WTC11 (cell line): Measurements from ENCODE around the gene SFXN1. TPM values are rescaled to one million over a fixed set of nuclear protein-coding genes. Genes with fewer than 3 reads are reported as not detected.

Experiments used
- ATAC-seq: fragments of 200-7000 bp; cut with Tn5 transposase; 2 replicates; pipeline ENCODE4 v1.10.0; 2021; ENCODE audit warnings: mild to moderate bottlenecking, moderate library complexity
- CTCF ChIA-PET: fragments of 300-600 bp; sonication (Branson Sonifier 250); formaldehyde crosslinking; loops from one replicate; lab custom pipeline; 2021; ENCODE audit warnings: antibody characterized with exemption; lab: Charles Lee
- POLR2A ChIA-PET: fragments of 350-600 bp; sonication (Branson Sonifier 250); formaldehyde crosslinking; loops from one replicate; lab custom pipeline; 2021; ENCODE audit warnings: antibody characterized with exemption; lab: Charles Lee
- DNase-seq: peaks from one replicate; pipeline ENCODE4 v3.0.0; 2021; ENCODE audit warnings: low spot score
- H3K27ac Mint-ChIP-seq: 2 replicates; pipeline ENCODE4 v1.8.0; 2021; ENCODE audit warnings: mixed read lengths
- H3K27me3 Mint-ChIP-seq: 2 replicates; pipeline ENCODE4 v1.8.0; 2021; ENCODE audit warnings: low read depth, mild to moderate bottlenecking, moderate library complexity, mixed read lengths
- H3K36me3 Mint-ChIP-seq: 2 replicates; pipeline ENCODE4 v1.8.0; 2021; ENCODE audit warnings: mixed read lengths
- H3K4me1 Mint-ChIP-seq: 2 replicates; pipeline ENCODE4 v1.8.0; 2022; ENCODE audit warnings: mixed read lengths
- H3K4me3 Mint-ChIP-seq: 2 replicates; pipeline ENCODE4 v1.8.0; 2021; ENCODE audit warnings: mild to moderate bottlenecking, moderate library complexity, mixed read lengths
- H3K9me3 Mint-ChIP-seq: 2 replicates; pipeline ENCODE4 v1.8.0; 2021; ENCODE audit warnings: mixed read lengths
- CREB1 ChIP-seq: sonication (generic); formaldehyde crosslinking; IDR thresholded peaks from 2 replicates; pipeline ENCODE4 v1.8.0; 2023; ENCODE audit warnings: mild to moderate bottlenecking, missing genetic modification reagents
- CREM ChIP-seq: sonication (generic); formaldehyde crosslinking; IDR thresholded peaks from 2 replicates; pipeline ENCODE4 v1.8.1; 2022; ENCODE audit warnings: mild to moderate bottlenecking, missing genetic modification reagents, moderate library complexity
- CTCF ChIP-seq: fragments of 200-600 bp; IDR thresholded peaks from 2 replicates; pipeline ENCODE4 v1.8.0; 2022; ENCODE audit warnings: antibody characterized with exemption
- E2F5 ChIP-seq: sonication (generic); formaldehyde crosslinking; IDR thresholded peaks from 2 replicates; pipeline ENCODE4 v1.8.1; 2022; ENCODE audit warnings: mild to moderate bottlenecking, moderate library complexity, missing genetic modification reagents
- ELF4 ChIP-seq: sonication (generic); formaldehyde crosslinking; IDR thresholded peaks from 2 replicates; pipeline ENCODE4 v1.8.1; 2022; ENCODE audit warnings: low read depth, mild to moderate bottlenecking, moderate library complexity, missing genetic modification reagents
- FOXP1 ChIP-seq: sonication (generic); formaldehyde crosslinking; IDR thresholded peaks from 2 replicates; pipeline ENCODE4 v1.8.0; 2022; ENCODE audit warnings: missing genetic modification reagents, mild to moderate bottlenecking, moderate library complexity, borderline replicate concordance
- HMGA2 ChIP-seq: fragments of 250-450 bp; sonication (Bioruptor Pico); IDR thresholded peaks from 2 replicates; pipeline ENCODE4 v1.4.0; 2021; ENCODE audit warnings: mild to moderate bottlenecking, moderate library complexity
- IRF2 ChIP-seq: sonication (generic); formaldehyde crosslinking; IDR thresholded peaks from 2 replicates; pipeline ENCODE4 v1.8.0; 2022; ENCODE audit warnings: low read depth, missing genetic modification reagents, borderline replicate concordance
- NFE2L1 ChIP-seq: sonication (generic); formaldehyde crosslinking; IDR thresholded peaks from 2 replicates; pipeline ENCODE4 v1.8.1; 2023; ENCODE audit warnings: missing genetic modification reagents
- SP1 ChIP-seq: sonication (generic); formaldehyde crosslinking; conservative IDR thresholded peaks from 2 replicates; pipeline ENCODE4 v1.8.1; 2022; ENCODE audit warnings: missing genetic modification reagents
- USF1 ChIP-seq: sonication (generic); formaldehyde crosslinking; IDR thresholded peaks from 2 replicates; pipeline ENCODE4 v1.8.0; 2022; ENCODE audit warnings: mild to moderate bottlenecking, missing genetic modification reagents
- USF2 ChIP-seq: sonication (generic); formaldehyde crosslinking; IDR thresholded peaks from 2 replicates; pipeline ENCODE4 v1.8.1; 2023; ENCODE audit warnings: mild to moderate bottlenecking, missing genetic modification reagents, moderate library complexity
- ZBTB21 ChIP-seq: sonication (generic); formaldehyde crosslinking; IDR thresholded peaks from 2 replicates; pipeline ENCODE4 v1.8.1; 2023; ENCODE audit warnings: mild to moderate bottlenecking, missing genetic modification reagents, borderline replicate concordance
- ZNF219 ChIP-seq: sonication (generic); formaldehyde crosslinking; IDR thresholded peaks from 2 replicates; pipeline ENCODE4 v1.8.0; 2023; ENCODE audit warnings: missing genetic modification reagents, mild to moderate bottlenecking, borderline replicate concordance
- ZNF512 ChIP-seq: sonication (generic); formaldehyde crosslinking; IDR thresholded peaks from 2 replicates; pipeline ENCODE4 v1.8.1; 2022; ENCODE audit warnings: missing genetic modification reagents, borderline replicate concordance
- ZNF671 ChIP-seq: fragments of 250-450 bp; sonication (Bioruptor Pico); IDR thresholded peaks from 2 replicates; pipeline ENCODE4 v1.8.0; 2021; ENCODE audit warnings: mild to moderate bottlenecking
- total RNA-seq: library from RNA; stranded (reverse); gene quantifications from 3 replicates; pipeline ENCODE4 v1.2.3, GENCODE V29; 2021
- TF ChIP-seq, protein P1 (sequence below): sonication (generic); formaldehyde crosslinking; IDR thresholded peaks from 2 replicates; pipeline ENCODE4 v1.8.0; 2022; ENCODE audit warnings: mild to moderate bottlenecking, missing genetic modification reagents
- TF ChIP-seq, protein P2 (sequence below): sonication (generic); formaldehyde crosslinking; IDR thresholded peaks from 2 replicates; pipeline ENCODE4 v1.8.1; 2022; ENCODE audit warnings: mild to moderate bottlenecking, missing genetic modification reagents, moderate library complexity, borderline replicate concordance
- TF ChIP-seq, protein P3 (sequence below): fragments of 250-450 bp; sonication (Bioruptor Pico); IDR thresholded peaks from 2 replicates; pipeline ENCODE4 v1.9.0; 2021; ENCODE audit warnings: moderate library complexity, mild to moderate bottlenecking, inconsistent platforms, borderline replicate concordance
- TF ChIP-seq, protein P4 (sequence below): fragments of 250-450 bp; sonication (Bioruptor Pico); IDR thresholded peaks from 2 replicates; pipeline ENCODE4 v2.1.2; 2022; ENCODE audit warnings: mild to moderate bottlenecking, moderate library complexity

SFXN1 gene
- total RNA-seq, 1 experiment from 2014 or later: 82.9 TPM

GRCh38 chr5:175513297-175513696 lies 34.9 kb downstream of the SFXN1 start (continued):
- TF ChIP-seq IRF2 (CRISPR knock-in tag) (no peak), ZNF219 (no peak), NFE2L1 (CRISPR knock-in tag) (no peak), CREM (CRISPR knock-in tag) (no peak), ZNF671 (CRISPR knock-in tag) (no peak)
- TF ChIP-seq, protein P1, sequence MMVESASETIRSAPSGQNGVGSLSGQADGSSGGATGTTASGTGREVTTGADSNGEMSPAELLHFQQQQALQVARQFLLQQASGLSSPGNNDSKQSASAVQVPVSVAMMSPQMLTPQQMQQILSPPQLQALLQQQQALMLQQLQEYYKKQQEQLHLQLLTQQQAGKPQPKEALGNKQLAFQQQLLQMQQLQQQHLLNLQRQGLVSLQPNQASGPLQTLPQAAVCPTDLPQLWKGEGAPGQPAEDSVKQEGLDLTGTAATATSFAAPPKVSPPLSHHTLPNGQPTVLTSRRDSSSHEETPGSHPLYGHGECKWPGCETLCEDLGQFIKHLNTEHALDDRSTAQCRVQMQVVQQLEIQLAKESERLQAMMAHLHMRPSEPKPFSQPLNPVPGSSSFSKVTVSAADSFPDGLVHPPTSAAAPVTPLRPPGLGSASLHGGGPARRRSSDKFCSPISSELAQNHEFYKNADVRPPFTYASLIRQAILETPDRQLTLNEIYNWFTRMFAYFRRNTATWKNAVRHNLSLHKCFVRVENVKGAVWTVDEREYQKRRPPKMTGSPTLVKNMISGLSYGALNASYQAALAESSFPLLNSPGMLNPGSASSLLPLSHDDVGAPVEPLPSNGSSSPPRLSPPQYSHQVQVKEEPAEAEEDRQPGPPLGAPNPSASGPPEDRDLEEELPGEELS (CRISPR knock-in tag): no peak

GRCh38 chr5:175513726-175514125 lies 35.4 kb downstream of the SFXN1 start:
- DNase-seq (no peak), ATAC-seq (no peak)
- TF ChIP-seq ZNF671 (CRISPR knock-in tag): no peak
- no peak for TF ChIP-seq FOXP1 (CRISPR knock-in tag)
- no peak for TF ChIP-seq USF1
- Mint-ChIP-seq H3K36me3 (peaks cover 88% of the 10 kb centered on the region), H3K27ac (no peak overlapping the region), H3K9me3 (peaks cover 6% of the 10 kb centered on the region; the same call in 1 of the 2 replicates), H3K4me1 (no peaks in the 10 kb centered on the region), H3K27me3 (no peaks in the 10 kb centered on the region), H3K4me3 (no peak overlapping the region)
- CTCF ChIA-PET: interaction anchor here (1.2 kb wide), 1 partner anchor 20 kb away, joined by 3 read pairs; no protein-coding TSS in a partner anchor
- POLR2A ChIA-PET: no interaction called here

- H3K4me3 Mint-ChIP-seq: no peak overlapping the region
- H3K4me1 Mint-ChIP-seq: no peaks in the 10 kb centered on the region
- no peak for ATAC-seq
- DNase-seq: no peak
- no peak overlapping the region for H3K27ac Mint-ChIP-seq
- H3K9me3 Mint-ChIP-seq: peaks cover 7% of the 10 kb centered on the region; the same call in 1 of the 2 replicates
- no peaks in the 10 kb centered on the region for H3K27me3 Mint-ChIP-seq
- ChIA-PET POLR2A (no interaction called here), CTCF (interaction anchor here (1.9 kb wide), 1 partner anchor 17 kb away, joined by 5 read pairs; no protein-coding TSS in a partner anchor)
- peaks cover 85% of the 10 kb centered on the region for H3K36me3 Mint-ChIP-seq
- no peak for TF ChIP-seq ELF4 (CRISPR knock-in tag)
- TF ChIP-seq USF2 (CRISPR knock-in tag): no peak
- TF ChIP-seq ZBTB21 (CRISPR knock-in tag): no peak
- no peak for TF ChIP-seq ZNF512
- TF ChIP-seq E2F5 (CRISPR knock-in tag): no peak
- TF ChIP-seq, protein P2, sequence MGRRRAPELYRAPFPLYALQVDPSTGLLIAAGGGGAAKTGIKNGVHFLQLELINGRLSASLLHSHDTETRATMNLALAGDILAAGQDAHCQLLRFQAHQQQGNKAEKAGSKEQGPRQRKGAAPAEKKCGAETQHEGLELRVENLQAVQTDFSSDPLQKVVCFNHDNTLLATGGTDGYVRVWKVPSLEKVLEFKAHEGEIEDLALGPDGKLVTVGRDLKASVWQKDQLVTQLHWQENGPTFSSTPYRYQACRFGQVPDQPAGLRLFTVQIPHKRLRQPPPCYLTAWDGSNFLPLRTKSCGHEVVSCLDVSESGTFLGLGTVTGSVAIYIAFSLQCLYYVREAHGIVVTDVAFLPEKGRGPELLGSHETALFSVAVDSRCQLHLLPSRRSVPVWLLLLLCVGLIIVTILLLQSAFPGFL: no peak
- no peak for TF ChIP-seq SP1 (CRISPR knock-in tag)
- no peak for TF ChIP-seq CTCF
- TF ChIP-seq HMGA2: no peak
- TF ChIP-seq, protein P3, sequence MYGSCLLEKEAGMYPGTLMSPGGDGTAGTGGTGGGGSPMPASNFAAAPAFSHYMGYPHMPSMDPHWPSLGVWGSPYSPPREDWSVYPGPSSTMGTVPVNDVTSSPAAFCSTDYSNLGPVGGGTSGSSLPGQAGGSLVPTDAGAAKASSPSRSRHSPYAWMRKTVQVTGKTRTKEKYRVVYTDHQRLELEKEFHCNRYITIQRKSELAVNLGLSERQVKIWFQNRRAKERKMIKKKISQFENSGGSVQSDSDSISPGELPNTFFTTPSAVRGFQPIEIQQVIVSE: no peak
- TF ChIP-seq, protein P4, sequence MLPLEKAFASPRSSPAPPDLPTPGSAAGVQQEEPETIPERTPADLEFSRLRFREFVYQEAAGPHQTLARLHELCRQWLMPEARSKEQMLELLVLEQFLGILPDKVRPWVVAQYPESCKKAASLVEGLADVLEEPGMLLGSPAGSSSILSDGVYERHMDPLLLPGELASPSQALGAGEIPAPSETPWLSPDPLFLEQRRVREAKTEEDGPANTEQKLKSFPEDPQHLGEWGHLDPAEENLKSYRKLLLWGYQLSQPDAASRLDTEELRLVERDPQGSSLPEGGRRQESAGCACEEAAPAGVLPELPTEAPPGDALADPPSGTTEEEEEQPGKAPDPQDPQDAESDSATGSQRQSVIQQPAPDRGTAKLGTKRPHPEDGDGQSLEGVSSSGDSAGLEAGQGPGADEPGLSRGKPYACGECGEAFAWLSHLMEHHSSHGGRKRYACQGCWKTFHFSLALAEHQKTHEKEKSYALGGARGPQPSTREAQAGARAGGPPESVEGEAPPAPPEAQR (CRISPR knock-in tag): no peak
- no peak for TF ChIP-seq CREB1 (CRISPR knock-in tag)
Measured at GRCh38 chr5:175516933-175517823, 38.8 kb downstream of the SFXN1 start.
